SK-N-SH treated with all-trans-retinoic acid at 6 μM for 48 hours (cell line): Measurements from ENCODE around the gene MYLK.

ENCODE experiments used
- ATAC-seq: fragments of 200-7000 bp; cut with Tn5 transposase; 3 replicates; pipeline ENCODE4 v1.9.1; 2020; ENCODE audit warnings: mild to moderate bottlenecking, moderate library complexity
- ARNTL ChIP-seq: fragments of 450-650 bp; formaldehyde crosslinking; IDR thresholded peaks from 2 replicates; pipeline ENCODE4 v1.5.0; 2020; ENCODE audit warnings: low read depth, mild to moderate bottlenecking, moderate library complexity, borderline replicate concordance
- BACH2 ChIP-seq: fragments of 250-450 bp; sonication (Bioruptor Pico); IDR thresholded peaks from 2 replicates; pipeline ENCODE4 v1.9.0; 2021; ENCODE audit warnings: mild to moderate bottlenecking, borderline replicate concordance
- CREB5 ChIP-seq: fragments of 250-450 bp; sonication (Bioruptor Pico); IDR thresholded peaks from 2 replicates; pipeline ENCODE4 v1.5.1; 2020; ENCODE audit warnings: low read depth, mild to moderate bottlenecking, moderate library complexity
- CSDC2 ChIP-seq: fragments of 250-450 bp; sonication (Bioruptor Pico); IDR thresholded peaks from 2 replicates; pipeline ENCODE4 v1.5.0; 2020; ENCODE audit warnings: mild to moderate bottlenecking, moderate library complexity
- CSRNP3 ChIP-seq: fragments of 250-450 bp; sonication (Bioruptor Pico); IDR thresholded peaks from 2 replicates; pipeline ENCODE4 v1.5.1; 2021; ENCODE audit warnings: mild to moderate bottlenecking, moderate library complexity
- ESRRG ChIP-seq: fragments of 250-450 bp; sonication (Bioruptor Pico); IDR thresholded peaks from 2 replicates; pipeline ENCODE4 v1.6.1; 2021; ENCODE audit warnings: mild to moderate bottlenecking
- ISL1 ChIP-seq: fragments of 250-450 bp; sonication (Bioruptor Pico); IDR thresholded peaks from 2 replicates; pipeline ENCODE4 v2.1.2; 2022; ENCODE audit warnings: mild to moderate bottlenecking, moderate library complexity
- OSR1 ChIP-seq: fragments of 250-450 bp; sonication (Bioruptor Pico); IDR thresholded peaks from 2 replicates; pipeline ENCODE4 v1.8.0; 2022; ENCODE audit warnings: moderate library complexity, mild to moderate bottlenecking, inconsistent platforms
- PATZ1 ChIP-seq: fragments of 250-450 bp; sonication (Bioruptor Pico); IDR thresholded peaks from 2 replicates; pipeline ENCODE4 v1.8.0; 2020; ENCODE audit warnings: mild to moderate bottlenecking, moderate library complexity, borderline replicate concordance
- POU6F1 ChIP-seq: fragments of 250-450 bp; sonication (Bioruptor Pico); IDR thresholded peaks from 2 replicates; pipeline ENCODE4 v1.8.0; 2021; ENCODE audit warnings: low read depth, mild to moderate bottlenecking, moderate library complexity, borderline replicate concordance
- RARB ChIP-seq: fragments of 250-450 bp; sonication (Bioruptor Pico); IDR thresholded peaks from 2 replicates; pipeline ENCODE4 v1.8.0; 2021; ENCODE audit warnings: mild to moderate bottlenecking, moderate library complexity
- SNAI2 ChIP-seq: fragments of 250-450 bp; sonication (Bioruptor Pico); IDR thresholded peaks from 2 replicates; pipeline ENCODE4 v1.5.0; 2020; ENCODE audit warnings: mild to moderate bottlenecking, moderate library complexity
- TOX ChIP-seq: fragments of 250-450 bp; sonication (Bioruptor Pico); IDR thresholded peaks from 2 replicates; pipeline ENCODE4 v1.8.0; 2021; ENCODE audit warnings: mild to moderate bottlenecking, moderate library complexity, borderline replicate concordance
- TSHZ2 ChIP-seq: fragments of 250-450 bp; sonication (Bioruptor Pico); IDR thresholded peaks from 2 replicates; pipeline ENCODE4 v1.5.0; 2020; ENCODE audit warnings: mild to moderate bottlenecking, moderate library complexity
- ZC3H10 ChIP-seq: fragments of 250-450 bp; sonication (Bioruptor Pico); IDR thresholded peaks from 2 replicates; pipeline ENCODE4 v1.5.1; 2021; ENCODE audit warnings: mild to moderate bottlenecking, moderate library complexity
- ZFP3 ChIP-seq: fragments of 250-450 bp; sonication (Bioruptor Pico); IDR thresholded peaks from 2 replicates; pipeline ENCODE4 v1.5.0; 2020; ENCODE audit warnings: mild to moderate bottlenecking, moderate library complexity
- ZFP30 ChIP-seq: fragments of 450-650 bp; formaldehyde crosslinking; IDR thresholded peaks from 2 replicates; pipeline ENCODE4 v1.5.0; 2022; ENCODE audit warnings: mild to moderate bottlenecking, moderate library complexity
- ZNF70 ChIP-seq: fragments of 450-650 bp; formaldehyde crosslinking; IDR thresholded peaks from 2 replicates; pipeline ENCODE4 v1.5.0; 2020; ENCODE audit warnings: mild to moderate bottlenecking, moderate library complexity
- ZNF8 ChIP-seq: fragments of 450-650 bp; formaldehyde crosslinking; IDR thresholded peaks from 2 replicates; pipeline ENCODE4 v1.5.0; 2020; ENCODE audit warnings: mild to moderate bottlenecking, moderate library complexity

The MYLK gene

DNA sequence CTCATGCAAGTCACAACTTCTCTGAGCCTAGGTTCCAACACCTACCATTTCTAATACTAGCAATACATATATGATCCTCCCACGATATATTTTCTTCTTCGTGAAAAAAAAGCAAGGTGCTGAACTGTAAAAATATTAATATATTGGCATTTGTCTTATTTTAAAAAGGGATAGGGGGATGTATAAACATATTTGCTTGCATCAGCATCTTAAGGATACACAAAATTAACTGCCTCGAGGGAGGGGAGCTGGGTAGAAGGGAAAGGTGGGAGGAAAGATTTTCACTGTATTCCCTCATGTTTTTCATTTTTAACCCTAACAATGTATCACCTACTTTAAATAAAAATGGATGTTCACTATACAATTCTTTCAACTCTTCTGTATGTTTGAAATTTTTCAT is 300.6 kb downstream of the MYLK start:
- ATAC-seq: no peak

GRCh38 chr3:123582315-123582714 is 301.8 kb downstream of the MYLK start:
- no peak for ATAC-seq
- TF ChIP-seq CSDC2 (CRISPR knock-in tag) (no peak), ZC3H10 (no peak), ZFP3 (CRISPR knock-in tag) (no peak), CSRNP3 (CRISPR knock-in tag) (no peak), OSR1 (CRISPR knock-in tag) (no peak)
- TF ChIP-seq, all 23 proteins: peak for 0

More for the DNA sequence above, 300.6 kb downstream of the MYLK start:
- no peak for TF ChIP-seq RARB
- TF ChIP-seq ESRRG (CRISPR knock-in tag): no peak
- TF ChIP-seq BACH2 (CRISPR knock-in tag): no peak
- no peak for TF ChIP-seq CSRNP3 (CRISPR knock-in tag)
- no peak for TF ChIP-seq CREB5
- no peak for TF ChIP-seq OSR1 (CRISPR knock-in tag)
- no peak for TF ChIP-seq ZFP3 (CRISPR knock-in tag)
- TF ChIP-seq SNAI2: no peak
- TF ChIP-seq ISL1 (CRISPR knock-in tag): no peak
- no peak for TF ChIP-seq CSDC2 (CRISPR knock-in tag)
- TF ChIP-seq ZFP30: no peak
- no peak for TF ChIP-seq ZNF8 (CRISPR knock-in tag)
- no peak for TF ChIP-seq POU6F1 (CRISPR knock-in tag)
- no peak for TF ChIP-seq TSHZ2 (CRISPR knock-in tag)
- TF ChIP-seq PATZ1 (CRISPR knock-in tag): no peak
- no peak for TF ChIP-seq ARNTL (CRISPR knock-in tag)

- ATAC-seq: no peak
- TF ChIP-seq ESRRG (CRISPR knock-in tag) (no peak), RARB (no peak), CREB5 (no peak), TOX (CRISPR knock-in tag) (no peak), ZNF70 (CRISPR knock-in tag) (no peak), ISL1 (CRISPR knock-in tag) (no peak), POU6F1 (CRISPR knock-in tag) (no peak), CSRNP3 (CRISPR knock-in tag) (no peak)
These were observed 308.0 kb downstream of the MYLK start for GRCh38 chr3:123576122-123576521.
